Sigmoid colon (tissue), 4 donors: ENCODE results near the gene EPN2.

ENCODE experiments used
- EP300 ChIP-seq, 4 donors: sonication (generic); formaldehyde crosslinking; IDR thresholded peaks; one replicate each; pipeline ENCODE4 v1.6.1; 2017; ENCODE audit warnings: antibody characterized with exemption in 4 of 4
- POLR2A ChIP-seq, 2 donors: fragments of 450-650 bp; IDR thresholded peaks; one replicate each; pipeline ENCODE4 v1.6.1; 2016; ENCODE audit warnings: antibody characterized with exemption in 2 of 2, mild to moderate bottlenecking in 2 of 2, moderate library complexity in 2 of 2
- POLR2AphosphoS5 ChIP-seq, 4 donors: sonication (generic); formaldehyde crosslinking; IDR thresholded peaks; one replicate each; pipeline ENCODE4 v1.6.1; 2017; ENCODE audit warnings: antibody characterized with exemption in 4 of 4
- TF ChIP-seq, protein P1 (sequence below), 4 experiments: fragments of 450-650 bp in 3 of 4; fragments of 200-600 bp in 1 of 4; IDR thresholded peaks; one replicate each; pipeline ENCODE4 v1.5.1; 2016 to 2019; ENCODE audit warnings: antibody characterized with exemption in 4 of 4, mild to moderate bottlenecking in 3 of 4, moderate library complexity in 2 of 4

DNA sequence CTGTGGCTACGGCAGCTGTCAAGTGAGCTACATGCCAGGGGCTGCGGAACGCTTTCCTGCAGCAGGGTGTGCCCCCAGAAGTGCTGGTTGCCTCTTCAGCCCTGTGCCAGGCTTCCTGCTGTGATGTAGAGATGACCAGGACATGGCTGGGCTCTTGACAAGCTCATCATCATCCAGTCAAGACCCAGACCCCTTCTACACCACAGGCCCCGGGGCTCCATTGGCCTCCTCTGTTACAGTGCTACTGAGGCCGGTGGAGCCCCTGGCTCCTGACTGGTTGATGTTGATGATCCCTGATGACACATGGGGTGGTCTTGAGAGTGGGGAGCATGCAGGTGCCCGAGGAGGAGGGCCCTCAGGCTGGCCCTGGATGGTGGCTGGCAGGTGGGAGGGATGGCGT is 75.2 kb downstream of the EPN2 start:
- TF ChIP-seq, protein P1, sequence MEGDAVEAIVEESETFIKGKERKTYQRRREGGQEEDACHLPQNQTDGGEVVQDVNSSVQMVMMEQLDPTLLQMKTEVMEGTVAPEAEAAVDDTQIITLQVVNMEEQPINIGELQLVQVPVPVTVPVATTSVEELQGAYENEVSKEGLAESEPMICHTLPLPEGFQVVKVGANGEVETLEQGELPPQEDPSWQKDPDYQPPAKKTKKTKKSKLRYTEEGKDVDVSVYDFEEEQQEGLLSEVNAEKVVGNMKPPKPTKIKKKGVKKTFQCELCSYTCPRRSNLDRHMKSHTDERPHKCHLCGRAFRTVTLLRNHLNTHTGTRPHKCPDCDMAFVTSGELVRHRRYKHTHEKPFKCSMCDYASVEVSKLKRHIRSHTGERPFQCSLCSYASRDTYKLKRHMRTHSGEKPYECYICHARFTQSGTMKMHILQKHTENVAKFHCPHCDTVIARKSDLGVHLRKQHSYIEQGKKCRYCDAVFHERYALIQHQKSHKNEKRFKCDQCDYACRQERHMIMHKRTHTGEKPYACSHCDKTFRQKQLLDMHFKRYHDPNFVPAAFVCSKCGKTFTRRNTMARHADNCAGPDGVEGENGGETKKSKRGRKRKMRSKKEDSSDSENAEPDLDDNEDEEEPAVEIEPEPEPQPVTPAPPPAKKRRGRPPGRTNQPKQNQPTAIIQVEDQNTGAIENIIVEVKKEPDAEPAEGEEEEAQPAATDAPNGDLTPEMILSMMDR (IDR thresholded peaks at IDR 0.05) = no peak
- no peak for TF ChIP-seq POLR2A (IDR thresholded peaks at IDR 0.05)
- no peak for TF ChIP-seq POLR2AphosphoS5 (IDR thresholded peaks at IDR 0.05)
- TF ChIP-seq EP300 (IDR thresholded peaks at IDR 0.05) = no peak
